Adrenal gland (tissue), 12 donors: Measurements from ENCODE around the gene SLC12A6. TPM values are rescaled to one million over a fixed set of nuclear protein-coding genes. Genes with fewer than 3 reads are reported as not detected.

Source experiments
- DNase-seq, 7 donors: peaks; one replicate each; pipeline ENCODE4 v3.0.0-alpha.2; 2019 to 2020
- H3K27ac ChIP-seq, 5 donors: fragments of 200-600 bp; sonication (generic) in 4 of 5; 1 replicate in 3 of 5; 2 replicates in 2 of 5; pipeline versions ENCODE4 v1.5.1 to v1.8.0; 2016 to 2020; ENCODE audit warnings: mild to moderate bottlenecking in 1 of 5
- H3K27me3 ChIP-seq: fragments of 200-600 bp; 2 replicates; pipeline ENCODE4 v1.8.0; 2021
- H3K36me3 ChIP-seq, 2 donors: fragments of 200-600 bp; replicated peaks in 1 of 2; 1 replicate in 1 of 2; 2 replicates in 1 of 2; pipeline versions ENCODE4 v1.5.1 to v1.8.0; 2018 to 2022
- H3K4me1 ChIP-seq, 2 donors: fragments of 200-600 bp; replicated peaks in 1 of 2; 1 replicate in 1 of 2; 2 replicates in 1 of 2; pipeline versions ENCODE4 v1.5.1 to v1.8.0; 2018 to 2021
- H3K4me3 ChIP-seq, 4 donors: fragments of 200-600 bp; sonication (generic) in 3 of 4; one replicate each; pipeline ENCODE4 v1.5.1; 2016 to 2018
- H3K9me3 ChIP-seq, 3 donors: fragments of 200-600 bp; sonication (generic) in 1 of 3; replicated peaks in 1 of 3; 1 replicate in 2 of 3; 2 replicates in 1 of 3; pipeline versions ENCODE4 v1.5.1 to v1.8.0; 2016 to 2021
- POLR2A ChIP-seq, 2 donors: fragments of 450-650 bp; IDR thresholded peaks; one replicate each; pipeline ENCODE4 v1.6.1; 2017; ENCODE audit warnings: antibody characterized with exemption in 2 of 2, mild to moderate bottlenecking in 2 of 2, moderate library complexity in 1 of 2
- WGBS, 4 donors: extraction: QIAGEN DNeasy Blood & Tissue Kit in 2 of 4; methylation state at CpG; one replicate each; pipeline versions ENCODE4 v1.1.5 to v1.1.7; 2013 to 2017; 5-methylcytosine and 5-hydroxymethylcytosine counted together
- intact Hi-C, 2 donors: fragments of 100-400 bp; cut with DNase I; formaldehyde crosslinking; loops; one replicate each; pipeline versions ENCODE4 v1.14.1 to v1.15.0; 2022 to 2023
- polyA plus RNA-seq, 3 donors: library from polyadenylated mRNA; stranded (reverse); fragments of 200-250 nt in 2 of 3; fragments of 350-450 nt in 1 of 3; fragmentation: Illumina TruSeq in 1 of 3; extraction: RNeasy Lipid Tissue Mini Kit (QIAGEN cat#74804) in 1 of 3; gene quantifications; one replicate each; pipeline ENCODE4 v1.2.3, GENCODE V29; 2013 to 2014
- total RNA-seq, 9 donors: library from RNA; depleted of rRNA in 4 of 9; stranded (reverse); fragments of >200 nt in 4 of 9; fragments of 120-200 nt in 1 of 9; fragmentation: NEBNext Ultra II Directional in 1 of 9; extraction: Animal tissue kit (Norgen Biotek cat#: 25700) in 1 of 9; gene quantifications; one replicate each; pipeline versions ENCODE4 v1.1.0 to v1.2.4, GENCODE V29; 2013 to 2023
- TF ChIP-seq, protein P1 (sequence below), 6 experiments: fragments of 450-650 bp in 4 of 6; fragments of 200-600 bp in 2 of 6; sonication (generic) in 1 of 6; IDR thresholded peaks; 1 replicate in 5 of 6; 2 replicates in 1 of 6; pipeline versions ENCODE4 v1.5.1 to v1.8.0; 2016 to 2021; ENCODE audit warnings: antibody characterized with exemption in 6 of 6, mild to moderate bottlenecking in 2 of 6, moderate library complexity in 1 of 6
- donor health status: healthy with polysubstance abuse.
- donor health status: Bipolar disorder and iron deficiency.
- donor health status: DM: yes; HTN: yes; CAD: no.
- donor health status: DM: no; HTN: no; CAD: no.
- donor health status: DM: no; HTN: no; CAD: no.
- donor health status: DM: yes; HTN: yes; CAD: no.

The SLC12A6 gene
- total and polyA plus RNA-seq, 12 donors: 3.3 to 101 (median 17.3) TPM

DNA sequence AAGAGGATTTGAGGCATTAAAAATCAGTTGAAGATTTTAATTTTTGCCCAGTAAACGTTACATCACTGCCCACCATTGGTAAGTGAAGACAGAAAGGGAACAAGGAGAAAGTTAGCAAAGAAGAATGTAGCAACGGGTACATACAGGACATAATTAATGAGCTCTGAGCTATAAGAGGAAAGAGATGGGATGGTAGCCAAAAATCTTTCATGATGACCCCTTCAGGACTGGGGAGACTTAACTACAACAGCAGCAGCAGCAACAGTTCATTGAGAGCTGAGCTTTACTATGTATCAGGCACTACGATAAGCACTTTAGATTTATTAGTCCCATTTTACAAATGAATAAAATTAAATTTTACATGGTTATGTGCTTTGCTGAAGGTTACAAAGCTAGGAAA lies 94.4 kb downstream of the SLC12A6 start:
- Histone ChIP-seq H3K9me3 (no peaks in the 10 kb centered on the region), H3K4me3 (no peak overlapping the region), H3K36me3 (peaks cover 0 to 7% of the 10 kb centered on the region in 2 donors), H3K4me1 (no peaks in the 10 kb centered on the region), H3K27me3 (no peaks in the 10 kb centered on the region), H3K27ac (no peak overlapping the region)
- no peak for DNase-seq
- no peak for TF ChIP-seq POLR2A (IDR thresholded peaks at IDR 0.05)
- TF ChIP-seq, protein P1, sequence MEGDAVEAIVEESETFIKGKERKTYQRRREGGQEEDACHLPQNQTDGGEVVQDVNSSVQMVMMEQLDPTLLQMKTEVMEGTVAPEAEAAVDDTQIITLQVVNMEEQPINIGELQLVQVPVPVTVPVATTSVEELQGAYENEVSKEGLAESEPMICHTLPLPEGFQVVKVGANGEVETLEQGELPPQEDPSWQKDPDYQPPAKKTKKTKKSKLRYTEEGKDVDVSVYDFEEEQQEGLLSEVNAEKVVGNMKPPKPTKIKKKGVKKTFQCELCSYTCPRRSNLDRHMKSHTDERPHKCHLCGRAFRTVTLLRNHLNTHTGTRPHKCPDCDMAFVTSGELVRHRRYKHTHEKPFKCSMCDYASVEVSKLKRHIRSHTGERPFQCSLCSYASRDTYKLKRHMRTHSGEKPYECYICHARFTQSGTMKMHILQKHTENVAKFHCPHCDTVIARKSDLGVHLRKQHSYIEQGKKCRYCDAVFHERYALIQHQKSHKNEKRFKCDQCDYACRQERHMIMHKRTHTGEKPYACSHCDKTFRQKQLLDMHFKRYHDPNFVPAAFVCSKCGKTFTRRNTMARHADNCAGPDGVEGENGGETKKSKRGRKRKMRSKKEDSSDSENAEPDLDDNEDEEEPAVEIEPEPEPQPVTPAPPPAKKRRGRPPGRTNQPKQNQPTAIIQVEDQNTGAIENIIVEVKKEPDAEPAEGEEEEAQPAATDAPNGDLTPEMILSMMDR (IDR thresholded peaks at IDR 0.05): no peak
- WGBS, 4 donors: 70 to 78% (median 74%) methylated on average over 3 of the region's 3 CpGs
- intact Hi-C loops: loop anchor here in 1 of 2 donors (10.0 kb wide), 1 partner anchor 122 kb away; the partner anchor contains the start of gene LPCAT4

DNA sequence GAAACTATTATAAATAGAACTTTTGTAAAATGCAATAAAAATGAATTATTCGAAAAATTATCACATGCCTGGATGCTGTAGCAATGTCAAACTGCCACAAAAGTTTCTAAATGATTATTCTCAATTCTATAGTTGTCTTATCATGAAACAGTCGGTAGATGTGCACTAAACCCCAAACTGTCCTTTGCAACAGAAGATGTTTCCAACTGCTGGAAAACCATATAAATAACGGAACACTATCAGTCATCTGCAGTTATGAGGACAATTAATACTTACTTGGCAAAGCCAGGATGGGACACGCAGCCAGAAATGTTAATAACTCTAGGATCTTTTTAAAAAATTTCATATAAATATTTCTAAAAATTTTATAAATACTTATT lies 95.3 kb downstream of the SLC12A6 start:
- TF ChIP-seq, protein P1 (IDR thresholded peaks at IDR 0.05): no peak
- no peak for TF ChIP-seq POLR2A (IDR thresholded peaks at IDR 0.05)
- WGBS, 4 donors: 83 to 90% (median 85%) methylated on average over 4 of the region's 4 CpGs
- Histone ChIP-seq H3K4me1 (no peaks in the 10 kb centered on the region), H3K4me3 (no peak overlapping the region), H3K27me3 (no peaks in the 10 kb centered on the region), H3K36me3 (peaks cover 0 to 11% of the 10 kb centered on the region in 2 donors), H3K27ac (no peak overlapping the region), H3K9me3 (no peaks in the 10 kb centered on the region)
- intact Hi-C loops: loop anchor here in 1 of 2 donors (10.0 kb wide), 1 partner anchor 122 kb away; the partner anchor contains the start of gene LPCAT4
- DNase-seq: no peak

DNA sequence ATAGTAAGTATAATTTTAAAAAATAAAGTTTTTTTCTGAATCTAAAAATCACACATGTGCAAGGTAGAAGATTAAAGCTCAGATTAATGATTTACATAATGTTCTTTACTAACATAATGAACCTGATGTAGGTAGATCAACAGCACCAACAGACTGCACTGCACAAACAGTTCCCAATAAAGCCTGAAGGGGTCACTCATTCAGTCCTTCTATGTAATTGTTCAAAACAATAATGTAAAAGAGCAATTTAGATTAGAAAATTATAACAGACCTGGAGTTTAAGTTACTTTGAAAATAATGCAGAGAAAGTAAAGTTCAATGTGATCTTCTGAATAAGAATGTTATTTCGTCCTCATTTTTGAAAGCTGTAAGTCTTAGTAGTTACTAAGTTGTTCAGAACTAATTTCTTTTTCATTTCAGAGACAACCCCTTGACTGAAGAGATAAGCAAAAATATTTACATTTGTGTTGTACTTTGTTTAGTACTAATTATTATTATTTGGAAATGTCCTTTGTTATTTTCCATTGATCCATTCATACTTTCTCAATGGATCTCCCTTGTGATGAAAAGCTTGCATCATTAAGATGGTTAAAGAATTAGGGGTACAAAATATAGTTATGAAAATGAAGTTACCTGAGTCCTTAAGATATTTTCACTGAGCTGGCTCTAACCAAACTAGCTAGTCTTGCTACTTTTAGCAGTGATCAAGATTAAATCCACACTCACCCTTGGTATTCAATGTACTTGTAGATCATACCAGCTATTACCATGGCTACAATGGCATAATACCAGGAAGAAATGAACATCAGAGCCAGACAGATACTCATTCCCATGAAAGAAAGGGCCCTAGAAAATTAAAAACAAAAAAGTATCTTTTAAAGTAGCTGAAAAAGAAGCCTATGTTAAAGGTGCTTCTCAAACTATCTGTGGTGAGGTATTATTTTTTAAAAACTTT lies 95.9 kb downstream of the SLC12A6 start:
- no peak overlapping the region for H3K27ac ChIP-seq
- intact Hi-C loops: loop anchor here in 1 of 2 donors (10.0 kb wide), 1 partner anchor 123 kb away; the partner anchor contains the start of gene LPCAT4
- WGBS, 4 donors: 44 to 62% (median 51%) methylated on average over 1 of the region's 1 CpG
- no peaks in the 10 kb centered on the region for H3K9me3 ChIP-seq
- no peak overlapping the region for H3K4me3 ChIP-seq
- no peaks in the 10 kb centered on the region for H3K27me3 ChIP-seq
- H3K36me3 ChIP-seq: peaks cover 0 to 18% of the 10 kb centered on the region in 2 donors
- TF ChIP-seq POLR2A (IDR thresholded peaks at IDR 0.05): no peak
- TF ChIP-seq, protein P1 (IDR thresholded peaks at IDR 0.05): peak; percentile 64 to 82 (median 70)
- DNase-seq: peak in 2 of 7 donors; percentile 33 to 41
- no peaks in the 10 kb centered on the region for H3K4me1 ChIP-seq

- TF ChIP-seq, protein P1 (IDR thresholded peaks at IDR 0.05): no peak
- no peak for TF ChIP-seq POLR2A (IDR thresholded peaks at IDR 0.05)
- H3K9me3 ChIP-seq: no peaks in the 10 kb centered on the region
- 81 to 89% (median 83%) methylated on average over 3 of the region's 3 CpGs for WGBS, 4 donors
- H3K27ac ChIP-seq: no peak overlapping the region
- H3K4me1 ChIP-seq: no peaks in the 10 kb centered on the region
- no peak for DNase-seq
- H3K4me3 ChIP-seq: no peak overlapping the region
- H3K36me3 ChIP-seq: peaks cover 0 to 29% of the 10 kb centered on the region in 2 donors
- H3K27me3 ChIP-seq: no peaks in the 10 kb centered on the region
- intact Hi-C loops: loop anchor here in 1 of 2 donors (10.0 kb wide), 1 partner anchor 124 kb away; the partner anchor contains the start of gene LPCAT4
Measured at GRCh38 chr15:34240537-34240936, 97.0 kb downstream of the SLC12A6 start.
